Tibial nerve (tissue), 4 donors: ENCODE results near the gene RELL2. TPM values are rescaled to one million over a fixed set of nuclear protein-coding genes. Genes with fewer than 3 reads are reported as not detected.

Source experiments
- DNase-seq, 2 donors: peaks; one replicate each; pipeline ENCODE4 v3.0.0-alpha.2; 2019; ENCODE audit warnings: low spot score in 2 of 2
- H3K27ac ChIP-seq, 4 donors: fragments of 200-600 bp; sonication (generic) in 3 of 4; one replicate each; pipeline ENCODE4 v1.5.1; 2017 to 2019; ENCODE audit warnings: mild to moderate bottlenecking in 1 of 4
- H3K27me3 ChIP-seq, 2 donors: fragments of 200-600 bp; sonication (generic) in 1 of 2; one replicate each; pipeline versions ENCODE4 v1.5.1 to v1.6.0; 2017 to 2019
- H3K36me3 ChIP-seq, 3 donors: fragments of 200-600 bp; sonication (generic); one replicate each; pipeline ENCODE4 v1.5.1; 2018 to 2019
- H3K4me1 ChIP-seq, 4 donors: fragments of 200-600 bp; sonication (generic) in 3 of 4; one replicate each; pipeline ENCODE4 v1.5.1; 2017 to 2019
- H3K4me3 ChIP-seq, 4 donors: fragments of 200-600 bp; sonication (generic) in 3 of 4; one replicate each; pipeline ENCODE4 v1.5.1; 2017 to 2019; ENCODE audit warnings: mild to moderate bottlenecking in 1 of 4, moderate library complexity in 1 of 4
- H3K9me3 ChIP-seq, 4 donors: fragments of 200-600 bp; sonication (generic) in 3 of 4; one replicate each; pipeline ENCODE4 v1.5.1; 2017 to 2019
- EP300 ChIP-seq, 2 donors: sonication (generic); formaldehyde crosslinking; IDR thresholded peaks; one replicate each; pipeline ENCODE4 v1.6.1; 2017; ENCODE audit warnings: antibody characterized with exemption in 2 of 2, mild to moderate bottlenecking in 1 of 2
- POLR2A ChIP-seq, 2 donors: fragments of 450-650 bp; IDR thresholded peaks; one replicate each; pipeline ENCODE4 v1.6.1; 2017; ENCODE audit warnings: antibody characterized with exemption in 2 of 2, mild to moderate bottlenecking in 2 of 2, moderate library complexity in 2 of 2
- WGBS, 2 donors: methylation state at CpG; one replicate each; pipeline ENCODE4 v1.1.5; 2018; 5-methylcytosine and 5-hydroxymethylcytosine counted together
- total RNA-seq, 4 donors: library from RNA; depleted of rRNA; stranded (reverse); fragments of >200 nt; gene quantifications; one replicate each; pipeline ENCODE4 v1.1.0, GENCODE V29; 2016
- TF ChIP-seq, protein P1 (sequence below), 5 experiments: fragments of 200-600 bp in 3 of 5; fragments of 450-650 bp in 2 of 5; sonication (generic) in 3 of 5; IDR thresholded peaks; one replicate each; pipeline ENCODE4 v1.5.1; 2016 to 2019; ENCODE audit warnings: antibody characterized with exemption in 5 of 5, mild to moderate bottlenecking in 3 of 5, moderate library complexity in 2 of 5

Gene RELL2
- total RNA-seq, 4 donors from 2014 or later, result 2.0 to 8.7 (median 4.1) TPM

- H3K27ac ChIP-seq, result no peak overlapping the region
- H3K9me3 ChIP-seq, result peaks cover 0 to 9% (median 0%) of the 10 kb centered on the region in 4 donors
- 96 to 97% methylated on average over 2 of the region's 2 CpGs for WGBS, 2 donors
- H3K4me1 ChIP-seq, result no peaks in the 10 kb centered on the region
- H3K27me3 ChIP-seq, result no peaks in the 10 kb centered on the region
- DNase-seq, result no peak
- peaks cover 0 to 24% (median 0%) of the 10 kb centered on the region in 3 donors for H3K36me3 ChIP-seq
- no peak overlapping the region for H3K4me3 ChIP-seq
- TF ChIP-seq POLR2A (IDR thresholded peaks at IDR 0.05), result no peak
- TF ChIP-seq EP300 (IDR thresholded peaks at IDR 0.05), result no peak
- TF ChIP-seq, protein P1, sequence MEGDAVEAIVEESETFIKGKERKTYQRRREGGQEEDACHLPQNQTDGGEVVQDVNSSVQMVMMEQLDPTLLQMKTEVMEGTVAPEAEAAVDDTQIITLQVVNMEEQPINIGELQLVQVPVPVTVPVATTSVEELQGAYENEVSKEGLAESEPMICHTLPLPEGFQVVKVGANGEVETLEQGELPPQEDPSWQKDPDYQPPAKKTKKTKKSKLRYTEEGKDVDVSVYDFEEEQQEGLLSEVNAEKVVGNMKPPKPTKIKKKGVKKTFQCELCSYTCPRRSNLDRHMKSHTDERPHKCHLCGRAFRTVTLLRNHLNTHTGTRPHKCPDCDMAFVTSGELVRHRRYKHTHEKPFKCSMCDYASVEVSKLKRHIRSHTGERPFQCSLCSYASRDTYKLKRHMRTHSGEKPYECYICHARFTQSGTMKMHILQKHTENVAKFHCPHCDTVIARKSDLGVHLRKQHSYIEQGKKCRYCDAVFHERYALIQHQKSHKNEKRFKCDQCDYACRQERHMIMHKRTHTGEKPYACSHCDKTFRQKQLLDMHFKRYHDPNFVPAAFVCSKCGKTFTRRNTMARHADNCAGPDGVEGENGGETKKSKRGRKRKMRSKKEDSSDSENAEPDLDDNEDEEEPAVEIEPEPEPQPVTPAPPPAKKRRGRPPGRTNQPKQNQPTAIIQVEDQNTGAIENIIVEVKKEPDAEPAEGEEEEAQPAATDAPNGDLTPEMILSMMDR (IDR thresholded peaks at IDR 0.05), result no peak
Measured at GRCh38 chr5:141597814-141598213, 39.0 kb upstream of the RELL2 start.

- no peak for DNase-seq
- Histone ChIP-seq H3K4me3 (no peak overlapping the region), H3K36me3 (peaks cover 0 to 16% (median 0%) of the 10 kb centered on the region in 3 donors), H3K9me3 (peaks cover 0 to 9% (median 0%) of the 10 kb centered on the region in 4 donors), H3K27ac (no peak overlapping the region), H3K27me3 (no peaks in the 10 kb centered on the region), H3K4me1 (peaks cover 0 to 6% (median 1%) of the 10 kb centered on the region in 4 donors)
- WGBS, 2 donors, result 59 to 65% methylated on average over 3 of the region's 3 CpGs
- TF ChIP-seq EP300 (IDR thresholded peaks at IDR 0.05) (no peak), POLR2A (IDR thresholded peaks at IDR 0.05) (no peak)
- TF ChIP-seq, protein P1 (IDR thresholded peaks at IDR 0.05), result no peak
Measured at GRCh38 chr5:141598391-141599345, 38.1 kb upstream of the RELL2 start.

DNA sequence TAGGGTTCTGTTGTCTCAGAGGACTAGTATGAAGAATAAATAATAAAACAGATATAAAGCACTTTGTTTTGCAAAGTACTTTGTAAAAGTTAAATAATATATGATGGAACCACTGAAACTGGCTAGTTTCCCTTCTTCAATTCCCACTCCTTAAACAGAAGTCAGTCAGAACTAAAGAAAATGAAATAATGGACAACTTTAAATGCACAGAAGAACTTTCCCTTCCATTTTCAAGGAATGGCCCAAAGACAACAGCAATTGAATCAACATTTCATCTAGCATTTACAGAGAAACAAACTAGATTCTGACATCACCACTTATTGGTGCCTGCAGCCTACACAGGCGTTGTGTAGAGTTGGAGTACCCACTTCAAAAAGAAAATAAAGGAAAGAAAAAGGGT lies 34.2 kb upstream of the RELL2 start:
- Histone ChIP-seq H3K27me3 (no peaks in the 10 kb centered on the region), H3K4me3 (no peak overlapping the region), H3K36me3 (peaks cover 0 to 4% (median 0%) of the 10 kb centered on the region in 3 donors), H3K9me3 (peaks cover 0 to 3% (median 0%) of the 10 kb centered on the region in 4 donors), H3K27ac (peak overlapping the region in 2 of 4 donors; percentile 76 to 81), H3K4me1 (peaks cover 0 to 38% (median 20%) of the 10 kb centered on the region in 4 donors)
- WGBS, 2 donors, result 84 to 91% methylated on average over 1 of the region's 1 CpG
- no peak for TF ChIP-seq EP300 (IDR thresholded peaks at IDR 0.05)
- TF ChIP-seq POLR2A (IDR thresholded peaks at IDR 0.05), result no peak
- TF ChIP-seq, protein P1 (IDR thresholded peaks at IDR 0.05), result no peak
- DNase-seq, result no peak

- Histone ChIP-seq H3K27me3 (no peaks in the 10 kb centered on the region), H3K4me1 (peaks cover 0 to 38% (median 22%) of the 10 kb centered on the region in 4 donors), H3K27ac (peak overlapping the region; percentile 23 to 81 (median 60)), H3K36me3 (no peaks in the 10 kb centered on the region), H3K4me3 (no peak overlapping the region), H3K9me3 (no peaks in the 10 kb centered on the region)
- DNase-seq, result peak; percentile 52 to 77
- WGBS, 2 donors, result 52 to 61% methylated on average over 6 of the region's 6 CpGs
- TF ChIP-seq POLR2A (IDR thresholded peaks at IDR 0.05) (no peak), EP300 (IDR thresholded peaks at IDR 0.05) (peak in 1 of 2 donors; percentile 92)
- TF ChIP-seq, protein P1 (IDR thresholded peaks at IDR 0.05), result peak in 1 of 5 experiments; percentile 8
Measured at GRCh38 chr5:141603923-141604717, 32.7 kb upstream of the RELL2 start.
